Islet precursor cell (in vitro differentiated cells): ENCODE data around the gene FBXO33.

Experiments used
- DNase-seq: peaks from one replicate; pipeline ENCODE4 v3.0.0-alpha.2; 2018

The FBXO33 gene

DNA sequence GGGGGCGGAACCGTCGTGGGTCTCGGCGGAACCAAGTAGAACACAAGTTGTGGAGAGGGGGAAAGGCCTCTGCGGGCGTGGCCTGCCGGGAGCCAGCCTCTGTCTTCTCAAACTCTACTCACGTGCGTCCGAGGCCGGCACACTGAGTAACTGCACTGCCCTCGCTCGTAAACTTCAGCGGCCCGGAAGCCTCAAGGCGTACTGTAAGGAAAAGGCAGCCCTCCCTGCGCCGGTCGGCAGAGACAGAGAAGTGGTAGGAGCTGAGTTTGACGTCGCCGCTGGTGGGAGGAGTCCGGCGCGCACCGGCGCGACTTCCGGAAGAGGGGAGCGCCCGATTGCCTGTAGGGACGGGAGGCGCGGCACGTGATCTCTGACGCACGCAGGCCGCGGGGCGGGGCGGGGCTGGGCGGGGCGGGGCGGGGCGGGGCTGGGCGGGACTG lies at the start of gene FBXO33:
TSS of gene FBXO33 (minus strand) at position 255 of the 440 bp plus-strand sequence. CDS start 271 bp downstream, outside the sequence.
- peak; percentile 99 for DNase-seq

GRCh38 chr14:39474416-39474911 lies 42.2 kb upstream of the FBXO33 start:
- no peak for DNase-seq

GRCh38 chr14:39472078-39472477 lies 39.8 kb upstream of the FBXO33 start:
- DNase-seq = no peak

GRCh38 chr14:39469094-39469710 lies 37.0 kb upstream of the FBXO33 start:
- DNase-seq = peak; percentile 79

DNA sequence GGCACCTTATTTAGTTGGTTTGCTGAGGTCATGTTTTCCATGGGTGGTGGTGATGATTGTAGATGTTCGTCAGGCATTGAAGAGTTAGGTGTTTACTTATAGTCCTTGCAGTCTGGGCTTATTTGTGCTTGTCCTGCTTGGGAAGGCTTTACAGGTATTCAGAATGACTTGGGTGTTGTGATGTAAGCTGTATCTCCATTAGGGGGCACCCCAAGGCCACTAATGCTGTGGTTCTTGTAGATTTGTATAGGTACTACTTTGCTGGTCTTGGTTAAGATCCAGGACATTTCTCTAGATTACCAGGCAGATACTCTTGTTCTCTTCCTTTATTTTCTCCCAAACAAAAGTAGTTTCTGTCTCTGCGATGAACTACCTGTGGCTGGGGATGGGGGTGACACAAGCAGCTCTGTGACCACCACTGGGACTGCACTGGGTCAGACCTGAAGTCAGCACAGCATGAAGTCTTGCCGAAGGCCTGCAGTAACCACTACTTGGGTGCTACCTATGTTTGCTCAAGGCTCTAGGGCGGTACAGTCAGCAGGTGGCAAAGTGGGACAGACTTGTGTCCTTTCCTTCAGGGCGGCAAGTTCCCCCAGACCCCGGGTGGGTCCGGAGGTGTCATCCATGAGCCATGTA lies 35.8 kb upstream of the FBXO33 start:
- DNase-seq = peak; percentile 74

DNA sequence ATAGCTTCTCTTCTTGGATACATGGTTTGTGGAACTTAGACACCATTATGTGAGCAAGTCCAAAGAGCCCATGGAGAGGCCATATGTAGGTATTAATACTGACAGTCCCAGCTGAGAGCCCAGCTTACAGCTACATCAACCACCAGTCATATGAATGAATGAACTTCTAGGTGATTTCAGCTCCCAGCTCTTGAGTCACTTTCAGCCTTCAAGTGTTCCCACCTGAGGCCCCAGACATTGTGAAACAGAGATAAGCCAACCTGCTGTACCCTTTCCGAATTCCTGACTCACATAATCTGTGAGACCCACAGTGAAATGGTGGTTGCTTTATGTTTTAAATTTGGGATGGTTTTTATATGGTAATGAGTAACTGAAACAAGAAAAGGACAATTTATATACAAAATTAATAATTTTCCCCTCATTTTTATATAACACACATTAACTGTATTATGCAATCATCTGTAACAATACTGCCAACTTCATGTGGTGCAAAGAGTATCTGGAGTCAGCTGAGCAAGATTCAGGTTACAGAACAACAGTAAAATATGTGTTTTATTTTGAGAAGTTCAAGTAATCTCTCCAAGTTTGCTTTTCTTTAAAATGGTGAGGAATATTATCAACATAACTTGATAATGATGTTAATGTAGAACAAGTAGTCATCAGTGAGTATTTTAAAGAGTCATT lies 27.7 kb upstream of the FBXO33 start:
- no peak for DNase-seq

DNA sequence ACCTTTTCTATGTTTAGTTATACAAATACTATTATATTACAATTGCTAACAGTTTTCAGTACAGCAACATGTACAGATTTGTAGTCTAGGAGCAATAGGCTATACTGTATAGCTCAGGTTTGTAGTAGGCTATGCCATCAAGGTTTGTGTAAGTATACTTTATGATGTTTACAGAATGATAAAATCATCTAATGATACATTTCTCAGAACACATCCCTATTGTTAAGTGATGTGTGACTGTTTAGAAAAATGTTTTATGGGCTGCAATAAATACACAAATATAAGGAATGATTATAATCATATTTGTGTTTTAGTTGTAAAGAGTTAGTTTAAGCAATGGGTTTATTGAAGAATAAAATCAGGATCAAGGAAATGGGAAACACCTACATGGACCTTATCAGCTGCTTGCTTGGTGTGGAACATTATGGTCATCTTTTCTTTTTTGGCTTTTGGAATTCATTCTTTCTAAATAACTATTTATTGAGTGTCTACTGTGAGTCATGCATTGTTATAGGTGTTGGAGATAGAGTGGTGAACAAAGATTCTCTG lies 24.5 kb upstream of the FBXO33 start:
- no peak for DNase-seq

DNA sequence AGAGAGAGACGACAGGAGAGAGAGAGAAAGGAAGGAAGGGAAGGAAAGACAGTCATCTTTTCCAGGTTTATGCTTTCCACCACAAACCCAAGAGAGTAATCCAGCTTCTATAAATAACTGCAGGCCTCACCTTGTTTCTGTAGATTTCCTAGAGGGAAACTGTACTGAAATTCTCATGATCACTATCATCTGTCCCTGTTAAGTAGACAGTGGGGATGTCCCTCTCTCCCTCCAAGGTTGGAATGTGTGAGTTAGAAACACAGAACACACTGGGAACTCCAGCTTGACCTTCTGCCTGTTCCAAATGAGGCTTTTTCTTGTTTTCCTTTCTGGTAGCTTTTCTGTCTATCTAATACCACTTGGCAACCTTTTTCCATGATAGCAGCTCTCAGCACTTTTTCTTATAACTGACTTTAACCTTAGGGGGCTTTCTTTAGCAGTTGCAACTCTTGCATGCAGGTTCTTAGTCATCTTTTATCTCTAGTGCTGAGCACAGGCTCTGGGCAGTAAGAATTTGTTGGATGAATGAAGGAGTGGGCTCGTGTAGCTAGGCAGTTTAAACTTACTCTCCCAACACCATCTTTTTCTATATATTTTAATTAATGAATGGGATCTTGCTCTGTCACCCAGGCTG lies 22.8 kb upstream of the FBXO33 start:
- DNase-seq = no peak

- DNase-seq = no peak
Observed at GRCh38 chr14:39452680-39453079, 20.4 kb upstream of the FBXO33 start.

- no peak for DNase-seq
Observed at GRCh38 chr14:39451811-39452210, 19.6 kb upstream of the FBXO33 start.

DNA sequence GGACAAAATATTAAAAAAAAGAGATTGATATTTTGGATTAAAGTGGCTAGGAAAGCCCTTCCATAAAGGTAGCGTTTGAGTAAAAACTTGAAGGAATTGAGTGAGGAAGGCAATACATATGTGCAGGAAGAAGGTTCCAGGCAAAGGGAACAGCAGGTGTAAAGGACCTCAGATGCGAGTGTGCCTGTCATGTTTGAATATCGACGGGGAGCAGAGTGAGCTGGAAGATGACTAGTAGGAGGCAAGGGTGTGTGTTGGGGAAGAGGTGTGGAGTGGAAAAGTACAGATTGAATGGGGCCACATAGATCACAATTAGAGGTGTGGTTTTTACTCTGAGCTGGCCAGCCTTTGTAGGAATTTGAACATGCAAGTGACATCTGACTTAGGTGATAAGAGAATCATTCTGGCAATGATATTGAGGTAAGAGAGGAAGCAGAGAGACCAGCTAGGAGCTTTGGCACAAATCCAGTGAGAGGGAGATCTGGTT lies 15.0 kb upstream of the FBXO33 start:
- DNase-seq = no peak

DNA sequence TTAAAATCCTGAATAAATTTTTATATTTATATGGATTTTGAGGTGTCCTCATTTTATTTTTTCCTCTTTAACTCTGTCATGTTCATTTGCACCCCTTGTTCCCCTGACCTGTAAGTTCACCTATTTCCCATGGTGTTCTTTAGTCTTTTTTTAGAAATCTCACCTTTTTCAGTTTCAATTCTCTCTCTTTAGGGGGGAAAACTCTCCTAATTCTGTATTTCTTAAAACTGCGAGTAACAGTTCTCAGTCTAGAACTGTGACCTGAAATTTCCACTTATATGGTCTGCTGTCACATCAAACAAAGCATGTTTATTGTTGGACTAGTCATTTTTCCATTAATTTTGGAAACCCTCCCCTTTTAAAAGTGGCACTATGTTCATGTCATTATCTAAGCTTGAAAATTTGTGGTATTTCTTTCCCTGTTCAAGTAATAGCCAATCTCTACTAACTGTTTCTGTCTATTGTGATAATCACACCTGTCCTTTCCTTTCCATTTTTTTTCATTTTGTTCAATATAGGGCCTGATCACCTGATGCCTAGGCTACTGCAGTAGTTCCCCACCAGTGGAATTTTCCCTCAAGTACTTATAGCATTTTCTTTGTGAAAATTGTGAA lies 14.0 kb upstream of the FBXO33 start:
- DNase-seq = no peak

- no peak for DNase-seq
Observed at GRCh38 chr14:39442293-39442692, 10.1 kb upstream of the FBXO33 start.

DNA sequence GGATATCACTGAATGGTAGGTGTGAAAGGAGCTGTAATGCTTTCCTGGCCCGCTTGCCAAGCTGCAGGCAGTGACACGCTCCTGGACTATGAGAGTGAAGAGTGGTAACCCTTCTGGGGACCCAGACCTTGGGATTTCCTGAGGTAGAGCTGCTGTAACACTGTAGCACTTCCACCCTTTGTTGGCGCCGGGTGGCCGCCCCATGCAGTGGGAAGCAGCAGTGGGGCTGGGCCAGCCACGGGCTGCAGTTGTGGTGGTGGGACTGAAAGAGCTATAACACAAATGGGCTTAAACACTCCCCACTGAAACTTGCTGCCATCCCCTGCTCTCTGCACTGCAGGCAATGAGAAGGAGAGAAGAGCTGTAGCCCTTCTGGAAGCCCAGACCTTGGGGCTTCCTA lies 9.6 kb upstream of the FBXO33 start:
- DNase-seq = no peak

DNA sequence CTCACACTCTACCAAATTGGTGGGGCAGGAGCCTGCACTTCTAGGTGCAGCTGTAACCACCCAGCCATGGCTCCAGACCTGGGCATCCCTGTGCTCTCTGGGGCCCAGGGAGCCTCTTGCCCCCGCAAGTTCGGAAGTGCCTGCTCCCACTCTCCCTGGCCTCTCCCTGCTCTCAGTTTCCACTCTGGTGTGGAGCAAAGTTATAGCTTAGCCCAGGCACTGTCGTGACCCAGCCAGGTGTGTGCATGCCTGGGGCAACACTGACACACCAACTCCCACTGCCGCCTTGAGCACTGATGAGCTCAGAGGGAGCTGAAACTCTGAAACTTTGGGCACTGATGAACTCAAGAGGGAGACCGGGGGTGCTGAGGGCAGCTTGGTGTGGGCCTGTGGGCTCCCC lies 8.7 kb upstream of the FBXO33 start:
- DNase-seq = no peak

- no peak for DNase-seq
Observed at GRCh38 chr14:39435241-39435640, 3.0 kb upstream of the FBXO33 start.

DNA sequence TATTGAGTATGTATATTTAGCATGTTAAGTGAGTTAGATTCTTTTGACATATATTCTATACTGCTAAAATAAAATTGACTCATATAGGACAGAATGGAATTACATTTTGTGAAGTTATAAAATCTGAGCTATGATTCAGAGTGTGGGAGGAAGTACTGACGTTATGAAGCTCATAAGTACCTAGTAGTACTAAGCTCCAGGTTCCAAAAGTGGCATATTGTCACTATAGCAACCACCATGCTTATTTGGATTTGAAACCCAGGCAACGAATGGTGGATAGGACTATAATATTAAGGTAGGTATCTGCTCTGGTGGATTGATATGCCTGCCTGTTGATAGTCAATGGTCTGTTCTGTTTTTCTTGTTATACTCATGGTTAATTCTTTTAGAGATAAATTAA lies 2.2 kb upstream of the FBXO33 start:
- no peak for DNase-seq

DNA sequence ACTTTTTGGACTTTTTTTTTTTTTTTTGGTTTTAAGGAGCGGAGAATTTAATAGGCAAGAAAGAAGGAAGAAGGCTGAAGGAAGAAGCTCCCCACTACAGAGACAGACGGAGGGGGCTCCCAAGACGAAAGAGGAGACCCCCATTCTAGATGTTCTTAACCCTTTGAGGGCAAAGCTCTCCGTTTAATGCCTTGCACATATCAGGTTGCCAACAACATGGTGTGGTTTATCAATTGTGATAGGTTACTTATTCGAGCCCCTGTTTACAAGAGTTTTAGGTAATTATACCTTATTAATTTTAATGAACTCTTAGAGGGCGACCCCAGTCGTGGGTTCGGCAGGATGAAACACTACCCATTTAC lies 1.2 kb upstream of the FBXO33 start:
- no peak for DNase-seq

DNA sequence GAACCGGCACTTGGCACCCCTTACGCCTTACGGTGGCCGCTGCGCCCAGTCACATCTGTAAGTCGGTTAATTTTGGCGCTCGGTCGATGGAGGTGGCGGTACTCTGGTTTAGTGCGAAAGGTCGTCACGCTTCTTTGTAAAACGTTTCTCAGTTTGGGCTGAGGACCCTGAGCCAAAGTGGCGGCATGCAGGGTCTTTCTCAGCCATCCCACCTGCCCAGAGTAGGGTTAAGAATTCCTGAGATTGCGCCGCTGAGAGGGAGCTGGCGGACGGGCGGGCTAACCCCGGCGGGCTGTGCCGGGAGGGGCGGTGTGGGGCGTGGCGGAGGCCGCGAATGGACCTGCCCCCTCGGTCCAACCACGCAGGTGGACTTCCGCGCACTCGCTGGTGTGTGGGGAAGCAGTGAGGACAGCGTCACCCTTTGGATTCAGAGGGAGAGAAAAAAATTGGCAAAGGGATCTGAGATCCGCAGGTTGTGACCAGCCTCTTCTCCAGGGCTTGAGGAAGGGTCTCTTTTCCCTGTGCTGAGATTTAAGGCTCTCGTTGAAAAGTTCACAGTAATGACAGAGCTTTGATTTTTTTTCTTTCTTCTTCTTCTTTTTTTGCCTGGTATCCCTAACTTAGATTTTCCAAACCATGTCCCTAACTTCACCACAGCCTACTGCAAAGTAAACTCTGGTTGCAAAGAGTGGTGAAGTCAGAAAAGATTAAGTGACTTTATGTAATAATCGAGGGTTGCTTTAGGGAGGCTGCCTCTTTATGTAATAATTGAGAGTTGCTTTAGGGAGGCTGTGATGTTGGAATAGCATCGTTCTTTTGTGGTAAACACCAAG lies 602 bp upstream of the FBXO33 start:
- peak; percentile 97 for DNase-seq

- DNase-seq = peak; percentile 79
Observed at GRCh38 chr14:39431416-39432178, 636 bp downstream of the FBXO33 start.
